Vagina (tissue), 2 donors: ENCODE measurements around the gene CHRND.

ENCODE experiments used
- CTCF ChIP-seq, 3 experiments: fragments of 450-650 bp in 2 of 3; fragments of 200-600 bp in 1 of 3; sonication (generic) in 1 of 3; IDR thresholded peaks; one replicate each; pipeline ENCODE4 v1.5.1; 2017 to 2019; ENCODE audit warnings: antibody characterized with exemption in 3 of 3, mild to moderate bottlenecking in 2 of 3, moderate library complexity in 2 of 3
- POLR2A ChIP-seq, 2 donors: fragments of 450-650 bp; IDR thresholded peaks; one replicate each; pipeline ENCODE4 v1.6.1; 2017; ENCODE audit warnings: antibody characterized with exemption in 2 of 2, mild to moderate bottlenecking in 2 of 2, moderate library complexity in 2 of 2

- TF ChIP-seq CTCF (IDR thresholded peaks at IDR 0.05) (no peak), POLR2A (IDR thresholded peaks at IDR 0.05) (no peak)
Observed at GRCh38 chr2:232511336-232511890, 14.5 kb upstream of the CHRND start.
